Measurements from ENCODE around the gene GRK4. TPM values are rescaled to one million over a fixed set of nuclear protein-coding genes. Genes with fewer than 3 reads are reported as not detected.
A peak's percentile ranks its signal among the peaks of the same experiment; 100 is the strongest.
"Not testable (repeated sequence)": the region's sequence is repeated elsewhere in the genome, so short reads cannot be mapped to it uniquely, and the experiment has no call there.

The GRK4 gene
- total and polyA plus RNA-seq, 7 donors = 0.60 to 10.2 (median 3.9) TPM

DNA sequence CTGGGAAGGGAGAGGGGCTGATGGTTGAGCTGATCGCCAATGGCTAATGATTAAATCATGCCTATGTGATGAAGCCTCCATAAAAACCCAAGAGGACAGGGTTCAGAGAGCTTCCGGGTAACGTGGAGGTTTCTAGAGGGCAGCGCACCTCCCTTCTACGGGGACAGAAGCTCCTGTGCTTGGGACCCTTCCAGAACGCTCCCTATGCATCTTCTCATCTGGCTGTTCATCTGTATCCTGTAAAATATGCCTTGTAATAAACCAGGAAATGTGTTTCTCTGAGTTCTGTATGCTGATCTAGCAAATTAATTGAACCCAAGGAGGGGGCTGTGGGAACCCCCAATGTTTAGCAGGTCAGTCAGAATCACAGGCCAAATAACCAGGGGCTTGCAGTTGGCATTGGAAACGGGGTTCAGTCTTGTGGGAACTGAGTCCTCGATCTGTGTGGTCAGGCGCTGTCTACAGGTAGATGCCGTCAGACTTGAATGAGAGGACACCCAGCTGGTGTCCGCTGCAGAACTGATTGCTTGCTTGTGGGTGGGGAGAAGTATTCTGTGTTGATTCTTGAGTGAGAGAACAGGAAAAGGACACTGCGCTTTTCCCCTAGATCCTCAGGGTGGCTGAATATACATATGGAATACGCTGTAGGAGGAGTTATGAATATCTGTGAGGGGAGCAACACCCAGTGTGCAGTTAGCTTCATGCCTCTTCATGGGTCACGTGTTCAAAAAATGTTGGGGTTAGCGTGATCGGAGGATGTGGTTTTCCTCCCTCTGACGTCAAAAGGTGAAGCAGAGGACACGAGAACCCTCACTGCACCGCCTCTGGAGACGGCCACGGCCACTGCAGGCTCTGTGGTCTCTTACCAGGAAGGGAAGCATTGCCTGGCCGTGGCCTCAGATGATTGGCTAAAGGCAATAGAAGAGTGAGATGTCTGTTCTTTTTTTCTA is 81.8 kb downstream of the GRK4 start:
- Histone ChIP-seq H3K4me3 (no peak overlapping the region), H3K27me3 (peaks cover 0 to 11% (median 0%) of the 10 kb centered on the region in 3 donors), H3K36me3 (no peaks in the 10 kb centered on the region), H3K27ac (no peak overlapping the region), H3K4me1 (peaks cover 0 to 16% (median 9%) of the 10 kb centered on the region in 4 donors), H3K9me3 (no peaks in the 10 kb centered on the region)
- DNase-seq = peak; percentile 87
- intact Hi-C loops (cut with DNase I) = no loop called here
- WGBS, 2 donors = 63 to 64% methylated on average over 22 of the region's 22 CpGs
- TF ChIP-seq POLR2A (IDR thresholded peaks at IDR 0.05) = no peak
- TF ChIP-seq POLR2AphosphoS5 (IDR thresholded peaks at IDR 0.05) = no peak
- TF ChIP-seq, protein P1, sequence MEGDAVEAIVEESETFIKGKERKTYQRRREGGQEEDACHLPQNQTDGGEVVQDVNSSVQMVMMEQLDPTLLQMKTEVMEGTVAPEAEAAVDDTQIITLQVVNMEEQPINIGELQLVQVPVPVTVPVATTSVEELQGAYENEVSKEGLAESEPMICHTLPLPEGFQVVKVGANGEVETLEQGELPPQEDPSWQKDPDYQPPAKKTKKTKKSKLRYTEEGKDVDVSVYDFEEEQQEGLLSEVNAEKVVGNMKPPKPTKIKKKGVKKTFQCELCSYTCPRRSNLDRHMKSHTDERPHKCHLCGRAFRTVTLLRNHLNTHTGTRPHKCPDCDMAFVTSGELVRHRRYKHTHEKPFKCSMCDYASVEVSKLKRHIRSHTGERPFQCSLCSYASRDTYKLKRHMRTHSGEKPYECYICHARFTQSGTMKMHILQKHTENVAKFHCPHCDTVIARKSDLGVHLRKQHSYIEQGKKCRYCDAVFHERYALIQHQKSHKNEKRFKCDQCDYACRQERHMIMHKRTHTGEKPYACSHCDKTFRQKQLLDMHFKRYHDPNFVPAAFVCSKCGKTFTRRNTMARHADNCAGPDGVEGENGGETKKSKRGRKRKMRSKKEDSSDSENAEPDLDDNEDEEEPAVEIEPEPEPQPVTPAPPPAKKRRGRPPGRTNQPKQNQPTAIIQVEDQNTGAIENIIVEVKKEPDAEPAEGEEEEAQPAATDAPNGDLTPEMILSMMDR (IDR thresholded peaks at IDR 0.05) = no peak
- no peak for TF ChIP-seq EP300 (IDR thresholded peaks at IDR 0.05)

DNA sequence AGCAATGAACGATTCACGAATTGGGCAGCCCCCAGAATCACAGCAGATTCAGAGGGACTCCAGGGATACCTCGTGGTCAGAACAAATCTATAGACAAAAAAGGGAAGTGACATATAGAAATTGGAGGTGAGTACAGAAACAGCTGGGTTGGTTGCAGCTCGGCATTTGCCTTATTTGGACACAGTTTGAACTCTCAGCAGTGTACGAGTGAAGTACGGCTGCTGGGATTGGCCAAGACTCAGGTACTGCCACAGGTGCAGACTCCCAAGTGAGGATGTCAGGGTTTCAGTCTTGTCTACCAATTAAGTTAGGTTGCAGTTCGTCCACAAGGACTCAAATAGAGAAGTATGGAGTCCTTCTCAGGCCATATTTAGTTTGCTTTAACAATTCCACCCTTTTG is 82.8 kb downstream of the GRK4 start:
- intact Hi-C loops (cut with DNase I) = no loop called here
- TF ChIP-seq POLR2A (IDR thresholded peaks at IDR 0.05) (no peak), EP300 (IDR thresholded peaks at IDR 0.05) (no peak), POLR2AphosphoS5 (IDR thresholded peaks at IDR 0.05) (no peak)
- TF ChIP-seq, protein P1 (IDR thresholded peaks at IDR 0.05) = no peak

DNA sequence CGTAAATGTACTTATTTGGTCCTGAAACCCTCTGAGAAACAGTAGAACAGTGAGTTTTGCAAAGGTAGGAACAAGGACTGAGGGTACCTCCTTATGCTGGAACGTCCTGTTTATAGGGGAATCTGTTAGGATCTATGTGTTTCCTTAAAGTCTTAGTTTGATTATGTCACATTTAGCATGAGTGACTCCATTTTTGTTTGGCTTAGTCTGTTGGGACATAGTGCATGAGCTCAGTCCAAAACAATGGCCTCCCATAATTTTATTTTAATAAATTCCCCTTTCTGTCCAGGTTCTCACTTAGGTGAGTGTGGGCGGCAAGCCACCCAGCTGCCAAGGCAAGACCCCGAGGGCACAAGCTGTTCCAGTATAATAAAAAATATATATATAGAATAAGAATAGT is 83.3 kb downstream of the GRK4 start:
- no peaks in the 10 kb centered on the region for H3K36me3 ChIP-seq
- H3K27me3 ChIP-seq = peaks cover 0 to 6% (median 0%) of the 10 kb centered on the region in 3 donors
- H3K27ac ChIP-seq = no peak overlapping the region
- H3K4me3 ChIP-seq = no peak overlapping the region
- intact Hi-C loops (cut with DNase I) = no loop called here
- WGBS, 2 donors = 79 to 86% methylated on average over 4 of the region's 4 CpGs
- TF ChIP-seq, protein P1 (IDR thresholded peaks at IDR 0.05) = no peak
- no peak for TF ChIP-seq EP300 (IDR thresholded peaks at IDR 0.05)
- TF ChIP-seq POLR2AphosphoS5 (IDR thresholded peaks at IDR 0.05) = no peak
- TF ChIP-seq POLR2A (IDR thresholded peaks at IDR 0.05) = no peak
- no peak for DNase-seq
- no peaks in the 10 kb centered on the region for H3K9me3 ChIP-seq
- H3K4me1 ChIP-seq = peaks cover 0 to 10% (median 5%) of the 10 kb centered on the region in 4 donors

More for the DNA sequence above, 82.8 kb downstream of the GRK4 start:
- no peaks in the 10 kb centered on the region for H3K36me3 ChIP-seq
- H3K9me3 ChIP-seq = no peaks in the 10 kb centered on the region
- WGBS, 2 donors = 64 to 69% methylated on average over 7 of the region's 7 CpGs
- H3K4me1 ChIP-seq = peaks cover 0 to 14% (median 7%) of the 10 kb centered on the region in 4 donors
- peaks cover 0 to 10% (median 0%) of the 10 kb centered on the region in 3 donors for H3K27me3 ChIP-seq
- DNase-seq = no peak
- no peak overlapping the region for H3K27ac ChIP-seq
- no peak overlapping the region for H3K4me3 ChIP-seq

DNA sequence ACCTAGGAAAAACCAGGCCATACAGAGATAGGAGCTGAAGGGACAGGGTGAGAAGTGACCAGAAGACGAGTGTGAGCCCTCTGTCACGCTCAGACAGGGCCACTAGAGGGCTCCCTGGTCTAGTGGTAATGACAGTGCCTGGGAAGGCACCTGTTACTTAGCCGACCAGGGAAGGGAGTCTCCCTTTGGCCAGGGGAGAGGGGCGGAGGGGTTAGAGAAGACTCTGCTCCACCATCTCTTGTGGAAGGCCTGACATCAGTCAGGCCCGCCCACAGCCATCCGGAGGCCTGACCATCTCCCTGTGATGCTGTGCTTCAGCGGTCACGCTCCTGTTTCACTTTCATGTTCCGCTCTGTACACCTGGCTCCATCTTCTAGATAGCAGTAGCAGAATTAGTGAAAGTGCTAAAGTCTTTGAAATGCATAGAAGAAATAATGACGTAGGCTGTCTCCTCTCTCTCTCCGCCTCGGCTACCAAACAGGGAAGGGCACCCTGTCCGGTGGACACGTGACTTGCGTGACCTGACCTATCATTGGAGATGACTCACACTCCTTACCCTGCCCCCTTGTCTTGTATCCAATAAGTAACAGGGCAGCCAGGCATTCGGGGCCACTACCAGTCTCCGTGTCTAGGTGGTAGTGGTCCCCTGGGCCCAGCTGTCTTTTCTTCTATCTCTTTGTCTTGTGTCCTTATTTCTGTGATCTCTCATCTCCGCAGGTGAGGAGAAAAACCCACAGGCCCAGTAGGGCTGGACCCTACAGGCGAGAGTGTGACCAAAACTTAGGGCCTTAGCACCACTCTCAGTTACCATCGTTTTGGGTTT is 84.3 kb downstream of the GRK4 start:
- peaks cover 0 to 5% (median 4%) of the 10 kb centered on the region in 4 donors for H3K4me1 ChIP-seq
- no peak overlapping the region for H3K27ac ChIP-seq
- no peaks in the 10 kb centered on the region for H3K36me3 ChIP-seq
- H3K9me3 ChIP-seq = no peaks in the 10 kb centered on the region
- peak overlapping the region in 3 of 4 donors; percentile 21 to 23 (median 22) for H3K4me3 ChIP-seq
- peaks cover 0 to 3% (median 0%) of the 10 kb centered on the region in 3 donors for H3K27me3 ChIP-seq
- WGBS, 2 donors = 25 to 33% methylated on average over 20 of the region's 20 CpGs
- intact Hi-C loops (cut with DNase I) = no loop called here
- DNase-seq = peak; percentile 76
- TF ChIP-seq, protein P1 (IDR thresholded peaks at IDR 0.05) = peak; percentile 49 to 79 (median 60)
- TF ChIP-seq POLR2AphosphoS5 (IDR thresholded peaks at IDR 0.05) = no peak

DNA sequence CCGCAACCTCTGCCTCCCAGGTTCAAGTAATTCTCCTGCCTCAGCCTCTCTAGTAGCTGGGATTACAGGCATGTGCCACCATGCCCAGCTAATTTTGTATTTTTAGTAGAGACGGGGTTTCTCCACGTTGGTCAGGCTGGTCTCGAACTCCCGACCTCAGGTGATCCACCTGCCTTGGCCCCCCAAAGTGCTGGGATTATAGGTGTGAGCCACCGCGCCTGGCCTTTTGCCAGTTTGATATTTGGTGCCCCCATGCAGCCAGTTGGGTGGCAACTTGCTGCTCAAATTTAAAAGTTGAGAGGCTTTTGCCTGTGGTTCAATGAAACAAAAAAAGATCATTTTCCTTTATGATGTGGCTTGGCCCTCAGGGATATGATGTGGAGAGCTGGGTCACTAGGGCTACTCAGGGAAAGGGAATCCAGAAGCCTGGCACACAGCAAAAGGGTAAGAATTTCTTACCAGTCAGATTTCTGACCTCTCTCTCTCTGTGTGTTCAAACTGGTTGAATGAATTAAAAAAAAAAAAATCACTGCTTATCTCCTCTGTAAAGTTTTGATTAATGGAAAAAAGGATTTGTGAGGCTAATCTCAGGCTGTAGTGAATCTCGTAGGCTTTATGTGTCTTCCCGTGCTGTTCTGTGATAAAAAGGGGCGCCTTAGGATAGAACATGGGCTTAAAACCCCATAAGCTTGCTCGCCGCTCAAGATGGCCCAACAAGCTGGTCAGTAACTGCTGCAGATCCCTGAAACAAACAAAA is 87.9 kb downstream of the GRK4 start:
- H3K4me3 ChIP-seq; intact Hi-C loops (cut with DNase I); DNase-seq; H3K36me3 ChIP-seq; H3K9me3 ChIP-seq; H3K27ac ChIP-seq; H3K27me3 ChIP-seq; H3K4me1 ChIP-seq: not testable (repeated sequence)
- 85 to 93% methylated on average over 11 to 12 of the region's 12 CpGs for WGBS, 2 donors
